Brain microvascular endothelial cell (primary cell): ENCODE measurements around the gene CEP135.

Experiments
- DNase-seq: peaks from one replicate; pipeline ENCODE4 v3.0.0-alpha.2; 2020
- H3K27ac ChIP-seq: fragments of 250-450 bp; sonication (Bioruptor Pico); 2 replicates; pipeline ENCODE4 v1.5.1; 2020; ENCODE audit warnings: mild to moderate bottlenecking, moderate library complexity
- H3K27me3 ChIP-seq: fragments of 250-450 bp; sonication (Bioruptor Pico); replicated peaks from 2 replicates; pipeline ENCODE4 v1.5.1; 2020; ENCODE audit warnings: mild to moderate bottlenecking
- H3K36me3 ChIP-seq: fragments of 250-450 bp; sonication (Bioruptor Pico); replicated peaks from 2 replicates; pipeline ENCODE4 v1.5.1; 2020; ENCODE audit warnings: mild to moderate bottlenecking
- H3K4me3 ChIP-seq: 2 replicates; pipeline ENCODE4 v1.5.1; 2011; ENCODE audit warnings: low read depth, mild to moderate bottlenecking, control low read depth, low read length, moderate library complexity
- in situ Hi-C: cut with HindIII; loops from 2 replicates; pipeline ENCODE4 v1.10.0; 2017; ENCODE audit warnings: low sequenced_read_pairs, low pct_ligation_motif_present
- TF ChIP-seq, protein P1 (sequence below): IDR thresholded peaks from 2 replicates; pipeline ENCODE4 v1.5.1; 2011; ENCODE audit warnings: low read depth, mild to moderate bottlenecking, moderate library complexity, low read length, control low read depth, inconsistent platforms; ENCODE audit errors: missing control alignments

Gene CEP135

DNA sequence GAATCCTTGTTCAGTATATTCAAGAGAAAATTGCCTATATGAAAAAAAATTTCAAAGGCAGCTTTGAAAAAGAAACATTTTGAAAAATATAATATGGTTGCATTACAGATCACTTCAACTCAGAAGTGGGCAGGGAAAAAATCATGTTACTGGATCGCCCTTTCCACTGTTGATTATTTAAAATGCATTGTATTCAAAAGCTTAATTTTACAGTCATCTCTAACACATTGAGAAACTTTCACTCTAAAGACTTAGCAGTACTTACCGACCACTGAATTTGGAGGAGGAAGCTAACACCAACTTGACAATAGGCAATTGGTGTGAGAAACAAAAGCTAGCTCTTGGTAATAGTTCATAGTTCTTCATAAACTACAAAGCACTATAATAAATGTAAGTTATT, 101.9 kb downstream of the CEP135 start:
- no peak overlapping the region for H3K27ac ChIP-seq
- no peaks in the 10 kb centered on the region for H3K27me3 ChIP-seq
- no peak overlapping the region for H3K4me3 ChIP-seq
- DNase-seq, result no peak
- in situ Hi-C loops, result no loop called here
- TF ChIP-seq, protein P1, sequence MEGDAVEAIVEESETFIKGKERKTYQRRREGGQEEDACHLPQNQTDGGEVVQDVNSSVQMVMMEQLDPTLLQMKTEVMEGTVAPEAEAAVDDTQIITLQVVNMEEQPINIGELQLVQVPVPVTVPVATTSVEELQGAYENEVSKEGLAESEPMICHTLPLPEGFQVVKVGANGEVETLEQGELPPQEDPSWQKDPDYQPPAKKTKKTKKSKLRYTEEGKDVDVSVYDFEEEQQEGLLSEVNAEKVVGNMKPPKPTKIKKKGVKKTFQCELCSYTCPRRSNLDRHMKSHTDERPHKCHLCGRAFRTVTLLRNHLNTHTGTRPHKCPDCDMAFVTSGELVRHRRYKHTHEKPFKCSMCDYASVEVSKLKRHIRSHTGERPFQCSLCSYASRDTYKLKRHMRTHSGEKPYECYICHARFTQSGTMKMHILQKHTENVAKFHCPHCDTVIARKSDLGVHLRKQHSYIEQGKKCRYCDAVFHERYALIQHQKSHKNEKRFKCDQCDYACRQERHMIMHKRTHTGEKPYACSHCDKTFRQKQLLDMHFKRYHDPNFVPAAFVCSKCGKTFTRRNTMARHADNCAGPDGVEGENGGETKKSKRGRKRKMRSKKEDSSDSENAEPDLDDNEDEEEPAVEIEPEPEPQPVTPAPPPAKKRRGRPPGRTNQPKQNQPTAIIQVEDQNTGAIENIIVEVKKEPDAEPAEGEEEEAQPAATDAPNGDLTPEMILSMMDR, result no peak
- H3K36me3 ChIP-seq, result no peaks in the 10 kb centered on the region

DNA sequence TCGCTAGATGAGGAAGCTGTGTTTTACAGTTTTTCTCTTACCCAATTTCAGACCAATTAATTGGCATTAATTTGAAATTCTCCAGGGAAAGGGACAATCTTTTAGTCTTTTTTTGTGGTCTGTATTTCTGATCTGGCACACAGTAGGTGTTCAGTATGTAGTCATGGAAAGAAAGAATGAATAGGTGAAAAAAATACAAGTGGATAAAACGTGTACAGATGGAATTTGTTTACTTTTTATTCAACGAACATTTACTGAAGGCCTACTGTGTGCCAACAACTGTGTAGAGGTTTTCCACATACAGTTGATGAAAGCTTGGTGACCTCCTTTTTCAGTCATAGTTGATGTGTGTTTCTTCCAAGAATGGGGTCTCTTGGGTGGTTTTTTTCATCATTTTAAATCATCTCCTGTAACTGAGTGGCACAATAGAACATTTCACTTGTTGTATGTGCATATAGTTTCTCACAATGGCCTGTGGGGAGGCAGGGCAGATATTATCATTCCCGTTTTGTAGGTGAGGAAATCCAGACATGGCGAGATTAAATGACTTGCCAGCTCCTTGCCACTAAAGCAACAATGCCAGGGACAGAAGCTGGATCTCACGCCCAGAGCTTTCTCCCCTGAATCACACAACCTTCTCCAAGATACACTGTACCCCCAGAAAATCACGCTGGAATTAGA, 102.4 kb downstream of the CEP135 start:
- TF ChIP-seq, protein P1, result no peak
- DNase-seq, result no peak
- H3K27me3 ChIP-seq, result no peaks in the 10 kb centered on the region
- no peak overlapping the region for H3K27ac ChIP-seq
- in situ Hi-C loops, result no loop called here
- no peaks in the 10 kb centered on the region for H3K36me3 ChIP-seq
- H3K4me3 ChIP-seq, result no peak overlapping the region

DNA sequence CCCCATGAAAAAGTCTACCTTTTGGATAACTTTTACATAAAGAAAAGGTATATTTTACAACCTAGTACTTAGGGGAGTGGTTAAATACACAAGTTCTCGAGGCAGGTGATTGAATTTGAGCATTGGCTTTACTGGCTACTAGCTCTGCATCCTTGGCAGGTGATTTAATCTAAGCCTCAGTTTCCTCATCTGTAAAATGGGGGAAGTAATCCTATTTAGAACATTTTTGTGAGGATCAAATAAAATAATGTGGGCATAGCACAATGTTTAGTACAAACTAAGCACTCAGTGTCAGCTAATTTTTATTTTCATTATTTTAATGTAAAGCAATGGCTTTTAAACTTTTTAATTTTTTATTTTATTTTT, 102.9 kb downstream of the CEP135 start:
- Histone ChIP-seq H3K27ac (no peak overlapping the region), H3K27me3 (no peaks in the 10 kb centered on the region), H3K4me3 (no peak overlapping the region), H3K36me3 (no peaks in the 10 kb centered on the region)
- no peak for DNase-seq
- TF ChIP-seq, protein P1, result no peak
- in situ Hi-C loops, result no loop called here

DNA sequence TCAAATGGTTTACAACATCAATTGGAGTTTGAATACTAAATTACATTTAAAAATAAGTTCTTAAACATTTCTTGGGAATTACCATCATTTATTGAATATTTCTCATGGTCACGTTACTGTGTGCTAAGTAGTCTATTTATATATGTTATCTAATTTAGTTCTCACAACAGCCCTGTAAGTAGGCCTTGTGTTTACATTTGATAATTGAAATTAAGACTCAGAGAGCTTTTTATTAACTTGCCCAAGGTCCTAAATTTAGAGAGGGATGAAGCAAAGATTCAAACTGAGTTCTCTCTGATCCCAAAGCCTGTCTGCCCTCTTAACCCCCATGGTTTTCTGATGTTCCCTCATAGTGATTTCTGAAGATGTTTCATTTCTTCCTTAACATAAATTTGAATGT, 103.7 kb downstream of the CEP135 start:
- TF ChIP-seq, protein P1, result no peak
- in situ Hi-C loops, result no loop called here
- no peaks in the 10 kb centered on the region for H3K36me3 ChIP-seq
- H3K27ac ChIP-seq, result no peak overlapping the region
- no peak for DNase-seq
- no peaks in the 10 kb centered on the region for H3K27me3 ChIP-seq
- H3K4me3 ChIP-seq, result no peak overlapping the region

DNA sequence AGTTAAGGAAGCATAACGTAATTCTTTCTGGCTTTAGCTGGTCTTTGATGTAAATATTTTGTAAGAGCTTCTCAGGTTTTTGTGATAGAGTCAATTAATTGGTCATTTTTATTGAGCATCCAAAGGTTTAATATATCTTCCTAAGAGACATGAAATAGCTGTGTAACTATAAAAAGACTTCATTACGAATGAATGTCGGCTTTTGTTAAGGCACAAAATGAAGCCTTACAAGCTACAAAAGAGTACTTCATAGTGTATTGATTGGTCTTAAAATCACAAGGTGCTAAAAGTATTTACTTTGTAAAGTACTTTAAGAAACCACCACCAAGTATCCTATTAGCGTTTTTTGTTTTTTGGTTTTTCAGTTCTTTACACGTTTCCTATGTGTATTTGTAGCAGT, 104.2 kb downstream of the CEP135 start:
- in situ Hi-C loops, result no loop called here
- DNase-seq, result no peak
- no peak overlapping the region for H3K27ac ChIP-seq
- TF ChIP-seq, protein P1, result no peak
- no peak overlapping the region for H3K4me3 ChIP-seq
- no peaks in the 10 kb centered on the region for H3K36me3 ChIP-seq
- no peaks in the 10 kb centered on the region for H3K27me3 ChIP-seq
